GM10248 (cell line): ENCODE measurements around the gene NAGPA.

Experiments used
- CTCF ChIA-PET: fragments of 300-600 bp; sonication (Branson Sonifier 250); formaldehyde crosslinking; extraction: SDS; loops from one replicate; lab custom pipeline; 2021; ENCODE audit warnings: antibody characterized with exemption; lab: Yijun Ruan, JAX
- POLR2A ChIA-PET: fragments of 350-650 bp; sonication (Branson Sonifier 250); formaldehyde crosslinking; extraction: SDS; loops from one replicate; lab custom pipeline; 2020; ENCODE audit warnings: antibody characterized with exemption; lab: Yijun Ruan, JAX
- DNase-seq: peaks from one replicate; pipeline ENCODE4 v3.0.0; 2012; ENCODE audit errors: extremely low spot score
- TF ChIP-seq, protein P1 (sequence below): IDR thresholded peaks from 2 replicates; pipeline ENCODE4 v1.5.1; 2012; ENCODE audit warnings: mild to moderate bottlenecking, low read depth; ENCODE audit errors: extremely low read depth, missing control alignments, control extremely low read depth

NAGPA gene

DNA sequence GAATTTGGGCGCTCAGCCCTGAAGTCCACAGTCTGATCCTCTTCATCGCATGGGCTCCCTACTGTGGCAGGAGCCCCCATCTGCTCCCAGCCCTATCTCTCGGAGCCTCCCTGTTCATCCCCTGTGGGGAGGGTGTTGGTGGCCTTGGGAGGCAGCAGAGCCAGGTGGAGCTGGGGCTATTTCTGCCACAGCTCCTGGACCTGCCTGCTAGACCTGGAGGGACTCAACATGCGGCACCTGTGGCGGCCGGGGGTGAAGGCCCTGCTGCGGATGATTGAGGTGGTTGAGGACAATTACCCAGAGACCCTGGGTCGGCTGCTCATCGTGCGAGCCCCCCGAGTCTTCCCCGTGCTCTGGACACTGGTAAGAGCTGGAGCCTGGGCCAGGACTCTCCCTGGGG, 30.5 kb downstream of the NAGPA start:
- CTCF ChIA-PET = no interaction called here

DNA sequence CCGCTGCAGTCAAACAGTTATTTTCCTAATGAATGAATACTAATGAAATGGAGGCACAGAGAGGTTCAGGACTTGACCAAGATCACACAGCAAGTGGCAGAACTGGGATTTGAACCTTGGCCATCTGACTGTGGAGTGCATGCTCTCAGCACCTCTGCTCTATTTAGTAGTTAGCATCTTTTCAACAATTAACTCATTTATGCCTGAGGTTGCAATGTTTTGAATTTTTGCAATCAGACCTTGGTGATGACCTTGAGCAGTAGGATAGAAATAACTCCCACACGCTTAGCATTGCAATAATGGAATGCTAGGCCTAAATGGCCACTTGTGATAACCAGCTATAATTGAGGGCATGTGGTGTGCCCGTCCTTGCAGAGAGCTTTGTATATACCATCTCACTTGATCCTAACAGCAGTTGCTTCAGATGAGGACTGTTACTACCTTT, 31.0 kb downstream of the NAGPA start:
- ChIA-PET CTCF (no interaction called here), POLR2A (no interaction called here)
- TF ChIP-seq, protein P1, sequence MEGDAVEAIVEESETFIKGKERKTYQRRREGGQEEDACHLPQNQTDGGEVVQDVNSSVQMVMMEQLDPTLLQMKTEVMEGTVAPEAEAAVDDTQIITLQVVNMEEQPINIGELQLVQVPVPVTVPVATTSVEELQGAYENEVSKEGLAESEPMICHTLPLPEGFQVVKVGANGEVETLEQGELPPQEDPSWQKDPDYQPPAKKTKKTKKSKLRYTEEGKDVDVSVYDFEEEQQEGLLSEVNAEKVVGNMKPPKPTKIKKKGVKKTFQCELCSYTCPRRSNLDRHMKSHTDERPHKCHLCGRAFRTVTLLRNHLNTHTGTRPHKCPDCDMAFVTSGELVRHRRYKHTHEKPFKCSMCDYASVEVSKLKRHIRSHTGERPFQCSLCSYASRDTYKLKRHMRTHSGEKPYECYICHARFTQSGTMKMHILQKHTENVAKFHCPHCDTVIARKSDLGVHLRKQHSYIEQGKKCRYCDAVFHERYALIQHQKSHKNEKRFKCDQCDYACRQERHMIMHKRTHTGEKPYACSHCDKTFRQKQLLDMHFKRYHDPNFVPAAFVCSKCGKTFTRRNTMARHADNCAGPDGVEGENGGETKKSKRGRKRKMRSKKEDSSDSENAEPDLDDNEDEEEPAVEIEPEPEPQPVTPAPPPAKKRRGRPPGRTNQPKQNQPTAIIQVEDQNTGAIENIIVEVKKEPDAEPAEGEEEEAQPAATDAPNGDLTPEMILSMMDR = no peak
- no peak for DNase-seq

More for the DNA sequence above, 30.5 kb downstream of the NAGPA start:
- POLR2A ChIA-PET = no interaction called here
- no peak for DNase-seq
- TF ChIP-seq, protein P1 = no peak

DNA sequence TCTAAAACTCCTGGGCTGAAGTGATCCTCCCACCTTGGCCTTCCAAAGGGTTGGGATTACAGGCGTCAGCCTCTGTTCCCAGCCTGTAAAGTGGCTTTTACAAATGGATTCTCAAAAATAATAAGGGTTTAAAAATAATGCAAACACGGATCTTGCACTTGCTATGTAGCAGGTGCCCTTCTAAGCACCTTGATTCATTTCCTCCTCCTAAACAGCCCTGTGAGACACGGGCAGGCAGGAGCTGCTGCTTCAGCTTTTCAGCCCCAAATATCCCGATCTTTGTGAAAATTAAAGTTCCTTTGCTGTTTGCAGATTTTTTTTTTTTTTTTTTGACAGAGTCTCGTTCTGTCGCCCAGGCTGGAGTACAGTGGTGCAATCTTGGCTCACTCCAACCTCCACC, 31.7 kb downstream of the NAGPA start:
- no peak for DNase-seq
- TF ChIP-seq, protein P1 = no peak
- CTCF ChIA-PET = no interaction called here
- POLR2A ChIA-PET = no interaction called here

- DNase-seq = no peak
- POLR2A ChIA-PET = interaction anchor here (0.6 kb wide), 1 partner anchor 26 kb away, joined by 4 read pairs; no protein-coding TSS in a partner anchor
- CTCF ChIA-PET = no interaction called here
- TF ChIP-seq, protein P1 = no peak
These were observed 32.2 kb downstream of the NAGPA start for GRCh38 chr16:5001571-5001970.

DNA sequence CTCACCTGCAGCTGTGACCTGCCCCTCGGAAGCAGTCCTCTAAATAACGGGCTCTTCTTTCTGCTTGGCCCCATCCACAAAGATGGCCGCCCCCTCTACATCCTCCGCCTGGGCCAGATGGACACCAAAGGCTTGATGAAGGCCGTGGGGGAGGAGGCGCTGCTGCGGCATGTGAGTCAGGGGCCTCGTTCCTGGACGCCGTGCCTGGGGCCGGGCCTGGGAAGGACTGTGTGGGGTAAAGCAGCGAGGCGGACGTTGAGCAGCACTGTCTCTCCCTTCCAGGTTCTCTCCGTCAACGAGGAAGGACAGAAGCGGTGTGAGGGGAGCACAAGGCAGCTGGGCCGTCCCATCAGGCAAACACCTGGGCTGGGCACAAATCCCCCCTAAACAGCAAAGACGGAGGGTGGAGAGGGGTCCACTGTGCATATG, 33.1 kb downstream of the NAGPA start:
- ChIA-PET POLR2A (no interaction called here), CTCF (no interaction called here)
- DNase-seq = no peak
- TF ChIP-seq, protein P1 = no peak

DNA sequence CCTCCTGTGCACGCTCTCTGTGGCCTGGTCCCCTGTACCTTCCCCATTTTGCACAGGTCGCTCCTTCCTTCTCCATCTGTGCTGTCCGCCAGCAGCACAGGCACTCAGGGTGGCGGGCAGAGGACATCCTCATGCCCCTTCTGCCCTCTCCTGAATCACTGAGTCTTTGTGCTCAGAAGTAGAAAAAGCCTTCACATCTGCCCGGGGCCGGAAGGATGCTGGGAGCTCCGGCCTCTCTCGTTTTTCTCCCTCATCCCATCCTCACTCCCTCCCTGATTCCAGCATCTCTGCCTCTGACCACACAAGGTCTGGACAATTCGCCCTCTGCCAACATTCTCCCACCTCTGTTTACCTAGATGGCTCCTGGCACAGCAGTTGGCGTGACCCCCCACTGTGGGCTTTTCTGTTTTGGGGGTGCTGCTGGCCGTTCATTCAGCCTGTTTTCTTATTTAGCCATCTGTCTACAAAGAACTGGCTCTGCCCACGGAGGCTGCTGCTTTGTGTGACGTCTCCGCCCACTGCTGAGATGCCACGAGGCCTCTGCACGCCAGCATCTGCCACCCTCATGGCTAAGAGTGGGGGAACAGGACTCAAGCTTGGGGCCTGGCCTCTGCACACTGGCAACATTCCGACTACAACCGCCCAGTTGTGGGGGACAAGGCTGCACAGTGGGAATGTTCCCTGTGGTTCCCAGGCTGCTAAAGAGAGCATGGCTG, 38.9 kb downstream of the NAGPA start:
- POLR2A ChIA-PET = no interaction called here
- CTCF ChIA-PET = interaction anchor here (1.1 kb wide), 1 partner anchor 35 kb away, joined by 3 read pairs; no protein-coding TSS in a partner anchor
- TF ChIP-seq, protein P1 = no peak
- DNase-seq = no peak
